ENCODE measurements around the gene XRN1.

DNA sequence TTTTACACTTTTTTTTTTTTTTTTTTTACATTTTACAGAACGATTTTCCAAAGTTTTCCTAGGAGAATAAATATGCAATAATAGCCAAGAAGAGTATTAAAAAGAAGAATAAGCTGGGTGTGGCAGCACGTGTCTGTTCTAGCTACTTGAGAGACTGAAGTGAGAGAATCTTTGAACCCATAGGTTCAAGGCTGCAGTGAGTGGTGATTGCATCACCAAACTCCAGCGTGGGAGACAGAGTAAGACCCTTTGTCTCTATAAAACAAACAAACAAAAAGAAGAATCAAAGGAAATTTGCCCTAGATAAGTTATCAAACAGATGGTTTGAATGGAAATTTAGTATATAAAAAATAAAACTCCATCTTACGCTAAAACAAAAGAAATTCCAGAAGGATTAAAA lies 13.3 kb downstream of the XRN1 start:
- TF ChIP-seq CEBPB (IDR thresholded peaks at IDR 0.05): no peak
- no peak for TF ChIP-seq EP300 (IDR thresholded peaks at IDR 0.05; ENCODE audit: borderline replicate concordance)
- no peak for TF ChIP-seq EGR1 (IDR thresholded peaks at IDR 0.05)
- TF ChIP-seq MAX (IDR thresholded peaks at IDR 0.05): no peak
- no peak for TF ChIP-seq NFIC (IDR thresholded peaks at IDR 0.05)
- TF ChIP-seq RAD21 (IDR thresholded peaks at IDR 0.05; ENCODE audit: low read depth): no peak
- TF ChIP-seq, protein P1, sequence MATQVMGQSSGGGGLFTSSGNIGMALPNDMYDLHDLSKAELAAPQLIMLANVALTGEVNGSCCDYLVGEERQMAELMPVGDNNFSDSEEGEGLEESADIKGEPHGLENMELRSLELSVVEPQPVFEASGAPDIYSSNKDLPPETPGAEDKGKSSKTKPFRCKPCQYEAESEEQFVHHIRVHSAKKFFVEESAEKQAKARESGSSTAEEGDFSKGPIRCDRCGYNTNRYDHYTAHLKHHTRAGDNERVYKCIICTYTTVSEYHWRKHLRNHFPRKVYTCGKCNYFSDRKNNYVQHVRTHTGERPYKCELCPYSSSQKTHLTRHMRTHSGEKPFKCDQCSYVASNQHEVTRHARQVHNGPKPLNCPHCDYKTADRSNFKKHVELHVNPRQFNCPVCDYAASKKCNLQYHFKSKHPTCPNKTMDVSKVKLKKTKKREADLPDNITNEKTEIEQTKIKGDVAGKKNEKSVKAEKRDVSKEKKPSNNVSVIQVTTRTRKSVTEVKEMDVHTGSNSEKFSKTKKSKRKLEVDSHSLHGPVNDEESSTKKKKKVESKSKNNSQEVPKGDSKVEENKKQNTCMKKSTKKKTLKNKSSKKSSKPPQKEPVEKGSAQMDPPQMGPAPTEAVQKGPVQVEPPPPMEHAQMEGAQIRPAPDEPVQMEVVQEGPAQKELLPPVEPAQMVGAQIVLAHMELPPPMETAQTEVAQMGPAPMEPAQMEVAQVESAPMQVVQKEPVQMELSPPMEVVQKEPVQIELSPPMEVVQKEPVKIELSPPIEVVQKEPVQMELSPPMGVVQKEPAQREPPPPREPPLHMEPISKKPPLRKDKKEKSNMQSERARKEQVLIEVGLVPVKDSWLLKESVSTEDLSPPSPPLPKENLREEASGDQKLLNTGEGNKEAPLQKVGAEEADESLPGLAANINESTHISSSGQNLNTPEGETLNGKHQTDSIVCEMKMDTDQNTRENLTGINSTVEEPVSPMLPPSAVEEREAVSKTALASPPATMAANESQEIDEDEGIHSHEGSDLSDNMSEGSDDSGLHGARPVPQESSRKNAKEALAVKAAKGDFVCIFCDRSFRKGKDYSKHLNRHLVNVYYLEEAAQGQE (IDR thresholded peaks at IDR 0.05; ENCODE audit: low read depth): no peak
- no peak for TF ChIP-seq FOXM1 (IDR thresholded peaks at IDR 0.05; ENCODE audit: borderline replicate concordance, low read depth)
- no peak for TF ChIP-seq TAF1 (IDR thresholded peaks at IDR 0.05; ENCODE audit: low read depth)
- TF ChIP-seq TCF12 (IDR thresholded peaks at IDR 0.05; ENCODE audit: low read depth): no peak
- no peak for TF ChIP-seq USF1 (IDR thresholded peaks at IDR 0.05)
- TF ChIP-seq YY1 (IDR thresholded peaks at IDR 0.05; ENCODE audit: low read depth): no peak

Measured in Ishikawa (cell line).